Right forelimb (tissue), 1 donor: Measurements from ENCODE around the gene COL25A1.
"Not testable (repeated sequence)": the region's sequence is repeated elsewhere in the genome, so short reads cannot be mapped to it uniquely, and the experiment has no call there.

Experiments
- DNase-seq: peaks from one replicate; pipeline ENCODE4 v3.0.0-alpha.2; 2018

COL25A1 gene

DNA sequence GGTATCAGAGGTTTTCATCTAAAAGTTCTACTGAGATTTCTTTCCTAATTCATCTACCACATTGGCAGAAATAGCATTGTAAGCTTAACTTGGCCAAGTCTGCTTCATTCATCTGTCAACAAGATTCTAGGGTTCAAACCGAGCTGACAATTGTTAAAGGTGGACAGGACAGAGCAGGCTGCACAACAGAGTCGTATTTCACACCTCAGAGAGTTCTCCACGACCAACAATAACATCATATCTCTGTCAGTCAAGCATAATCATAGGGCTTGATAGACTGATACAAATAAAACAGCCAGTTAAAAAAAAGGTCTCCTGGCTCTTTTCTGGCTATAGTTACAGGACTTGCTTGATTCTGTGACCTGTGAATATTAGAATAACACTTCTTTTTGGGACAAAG lies 259.2 kb downstream of the COL25A1 start:
- DNase-seq: no peak

DNA sequence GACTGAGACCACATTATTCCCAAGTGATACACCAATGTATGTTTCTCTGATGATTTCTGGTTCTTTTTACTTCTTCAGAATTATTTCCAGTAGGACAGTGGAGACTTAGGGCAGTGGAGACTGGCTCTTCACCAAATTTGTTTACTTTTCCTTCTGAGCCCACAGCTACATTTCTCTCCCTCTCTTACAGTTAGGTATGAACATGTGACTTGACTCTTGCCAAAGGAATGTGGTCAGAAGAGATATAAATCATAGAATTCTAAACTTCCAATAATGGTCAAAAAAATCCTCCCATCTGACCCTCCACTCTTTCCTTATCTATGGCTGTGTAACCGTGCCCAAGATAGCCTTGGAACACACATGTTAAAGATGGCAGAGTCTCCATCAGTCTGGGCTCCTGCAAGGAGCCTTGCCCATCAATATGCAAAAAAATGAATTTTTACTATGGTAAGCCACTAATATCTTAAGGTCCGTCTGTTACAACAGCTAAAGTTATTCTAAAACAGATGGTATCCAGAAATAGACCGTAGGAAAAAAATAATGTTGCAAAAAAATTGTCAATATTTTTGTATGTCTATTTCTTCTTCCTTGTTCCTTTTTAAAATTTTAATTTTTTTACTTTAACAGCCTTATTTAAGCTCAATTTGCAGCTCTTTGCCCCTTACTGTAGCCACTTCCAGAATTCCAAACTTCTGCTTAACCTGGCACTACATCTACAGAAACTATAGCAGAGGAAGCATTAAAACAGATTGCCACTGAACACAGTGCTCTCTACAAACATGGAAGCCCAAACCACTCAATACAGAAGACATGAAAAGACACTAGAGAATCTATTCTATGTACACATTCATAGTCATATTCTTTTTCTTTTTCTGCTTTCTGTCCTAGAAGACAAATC lies 260.7 kb downstream of the COL25A1 start:
- DNase-seq: no peak

DNA sequence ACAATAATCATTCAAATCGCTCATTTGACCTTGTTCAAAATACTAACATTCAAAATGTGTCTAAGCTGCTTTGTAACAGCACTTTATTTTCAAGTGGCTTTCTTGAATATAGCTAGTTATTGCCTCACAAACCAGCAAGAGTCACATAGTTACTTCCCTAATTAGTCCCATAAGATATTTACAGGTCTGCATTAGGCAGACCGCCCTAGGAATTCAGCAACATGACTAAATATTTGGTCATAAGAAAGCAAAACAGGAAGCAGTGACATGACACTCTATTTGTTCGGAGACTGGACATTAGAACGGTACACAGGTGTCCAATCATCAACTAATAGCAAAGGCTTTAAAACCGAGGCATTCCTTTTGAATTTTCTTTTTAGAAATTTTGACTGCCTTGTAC lies 262.0 kb downstream of the COL25A1 start:
- no peak for DNase-seq

DNA sequence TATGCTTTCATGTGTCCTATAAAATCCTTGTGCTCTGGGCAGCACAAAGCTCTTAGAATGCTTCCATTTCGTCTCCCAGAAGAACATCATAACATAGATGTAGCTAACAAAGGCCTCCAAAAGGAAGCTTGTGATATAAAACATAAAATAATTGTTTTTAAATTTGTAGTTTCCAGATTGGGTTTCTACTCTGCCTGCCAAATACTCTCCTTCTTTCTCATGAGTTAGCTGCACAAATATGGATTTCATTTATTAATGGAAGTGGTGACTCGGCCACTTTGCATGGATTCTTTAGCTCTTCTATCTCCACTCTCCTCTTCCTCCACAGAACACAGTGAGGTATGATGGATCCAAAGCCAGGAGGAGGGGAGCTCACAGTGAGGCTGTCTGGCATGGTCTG lies 265.4 kb downstream of the COL25A1 start:
- DNase-seq: no peak

DNA sequence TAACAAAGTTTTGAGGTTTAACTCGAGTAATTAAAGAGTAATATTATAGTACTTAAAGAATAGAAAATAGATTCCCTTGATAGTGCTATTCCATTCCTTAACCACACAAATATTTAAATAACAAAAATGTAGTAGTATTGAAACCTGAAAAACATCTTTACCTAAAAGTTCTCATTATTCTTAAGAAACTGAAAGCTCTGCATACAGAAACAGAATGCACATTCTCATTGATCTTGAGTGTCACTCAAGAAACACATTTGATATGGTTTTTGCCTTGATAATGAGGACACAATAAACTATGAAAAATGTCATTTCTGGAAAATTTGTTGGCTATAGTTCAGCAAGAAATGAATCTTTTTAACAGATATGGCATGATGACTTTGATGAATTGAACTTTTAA lies 268.5 kb downstream of the COL25A1 start:
- no peak for DNase-seq

DNA sequence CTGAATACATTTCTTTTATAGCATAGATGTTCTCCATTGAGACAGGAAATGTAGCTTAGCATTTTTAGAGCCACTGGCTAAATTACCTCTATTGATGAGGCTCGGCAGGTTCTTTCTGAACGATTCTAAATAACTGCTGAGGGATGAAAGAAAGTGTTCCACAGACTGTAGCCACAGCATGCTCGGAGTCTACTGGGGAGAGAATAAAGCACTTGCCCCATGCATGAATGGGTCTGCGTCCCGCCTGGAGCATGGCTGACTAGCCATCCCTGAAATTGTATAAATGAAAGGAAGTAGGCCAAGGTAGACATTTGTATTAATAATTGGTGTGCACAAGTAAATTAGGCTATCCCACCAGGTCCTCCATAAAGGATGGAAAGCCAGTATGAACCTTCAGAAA lies 269.8 kb downstream of the COL25A1 start:
- no peak for DNase-seq

DNA sequence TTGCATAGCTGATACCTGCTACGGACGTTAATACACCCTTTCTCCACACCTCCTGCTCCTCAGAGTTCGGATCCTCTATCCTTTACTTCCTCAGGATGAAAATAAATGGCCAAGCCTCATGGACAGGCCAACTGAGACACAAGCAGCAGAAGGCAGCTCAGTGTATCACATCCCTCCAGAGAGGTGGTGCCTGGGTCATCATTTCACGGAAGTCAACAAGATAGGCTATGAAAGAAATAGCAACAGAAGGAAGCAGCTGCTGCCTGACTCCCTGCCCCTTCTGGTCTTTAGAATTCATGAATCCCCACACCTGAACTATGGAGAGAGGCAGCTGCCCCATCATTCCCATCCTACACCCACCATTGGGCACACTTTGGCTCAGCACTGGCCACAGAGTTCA lies 272.5 kb downstream of the COL25A1 start:
- DNase-seq: no peak

DNA sequence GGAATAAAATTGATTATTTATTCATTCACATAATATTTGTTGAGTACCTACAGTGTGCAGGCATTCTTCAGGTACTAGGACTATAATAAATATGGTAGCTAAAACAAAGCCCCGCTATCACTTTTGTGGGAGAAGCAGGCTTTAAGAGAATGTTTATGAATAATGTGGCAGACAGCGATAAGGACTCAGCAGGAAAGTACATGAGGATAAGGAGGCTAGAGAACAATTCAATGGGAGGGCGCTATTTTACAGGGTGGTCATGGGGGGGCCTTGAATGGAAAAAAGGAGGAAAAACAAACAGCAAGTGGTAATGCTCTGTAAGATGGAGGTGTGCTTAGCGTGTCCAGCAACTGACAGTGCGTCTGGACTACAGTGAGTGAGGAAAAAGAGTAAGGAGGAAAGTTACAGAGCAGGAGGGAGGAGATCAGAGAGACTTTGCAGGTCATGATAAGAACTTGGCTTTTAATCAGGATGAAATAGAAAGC lies 275.4 kb downstream of the COL25A1 start:
- DNase-seq: no peak

DNA sequence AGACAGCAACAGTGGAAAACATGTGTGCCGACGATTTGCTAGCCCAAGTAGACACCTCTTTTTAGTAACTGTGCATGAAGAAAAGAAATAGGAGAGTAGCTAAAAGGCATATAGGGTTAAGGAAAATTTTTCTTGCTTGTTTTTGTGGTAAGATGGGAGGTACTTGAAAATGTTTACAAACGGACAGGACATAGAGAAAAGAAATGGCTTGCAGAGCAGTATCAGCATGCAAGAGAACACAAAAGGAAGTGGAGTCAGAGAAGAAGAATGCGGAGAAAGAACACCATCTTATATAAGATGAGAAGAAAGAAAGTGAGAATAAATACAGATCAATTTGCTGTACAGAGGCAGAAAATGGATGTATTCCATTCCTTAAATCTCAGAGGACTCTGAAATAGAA lies 275.9 kb downstream of the COL25A1 start:
- no peak for DNase-seq

DNA sequence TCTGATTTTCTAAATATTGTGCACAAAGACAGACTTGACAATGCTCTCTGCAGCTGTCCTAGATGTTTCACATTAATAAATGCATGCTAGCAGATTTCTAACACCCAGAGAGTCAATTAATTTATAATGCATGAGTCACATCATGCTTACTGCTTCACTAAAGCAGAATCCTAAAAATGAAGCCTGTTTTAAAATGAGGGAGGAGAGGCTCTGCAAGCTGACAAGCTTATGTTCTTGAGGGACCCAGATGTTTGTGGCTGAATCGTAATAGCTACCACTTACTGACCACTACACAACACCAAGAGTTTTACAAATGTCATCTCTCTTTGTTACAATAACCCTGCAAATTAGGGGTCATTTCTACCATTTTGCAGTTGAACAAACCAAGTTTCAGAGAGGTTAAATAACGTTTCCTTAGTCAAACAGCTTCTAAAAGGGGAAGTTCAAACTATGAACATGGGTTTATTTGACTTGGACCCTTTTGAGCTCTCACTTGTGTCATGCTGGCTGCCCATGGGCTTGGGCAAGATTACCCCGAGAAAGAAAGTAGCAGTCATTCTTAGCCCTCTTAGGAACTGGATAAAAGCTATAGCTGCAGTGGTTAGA lies 276.9 kb downstream of the COL25A1 start:
- no peak for DNase-seq

DNA sequence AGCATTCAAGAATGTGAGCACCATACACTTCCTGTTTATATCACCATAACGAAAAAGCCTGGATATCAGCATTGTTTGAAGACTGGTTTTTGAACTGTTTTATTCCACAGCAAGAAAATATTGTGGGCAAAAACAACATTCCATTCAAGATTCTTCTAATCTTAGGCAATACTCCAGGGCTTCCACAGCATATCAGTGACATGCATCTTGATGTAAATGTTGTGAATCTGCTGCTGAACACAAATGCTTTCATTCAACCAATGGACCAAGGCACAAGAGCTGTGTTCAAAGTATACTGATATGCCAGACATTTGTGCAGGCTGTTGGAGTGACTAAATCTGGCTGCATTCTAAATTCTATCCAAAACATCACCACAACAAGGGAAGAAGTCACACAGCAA lies 279.5 kb downstream of the COL25A1 start:
- DNase-seq: no peak

DNA sequence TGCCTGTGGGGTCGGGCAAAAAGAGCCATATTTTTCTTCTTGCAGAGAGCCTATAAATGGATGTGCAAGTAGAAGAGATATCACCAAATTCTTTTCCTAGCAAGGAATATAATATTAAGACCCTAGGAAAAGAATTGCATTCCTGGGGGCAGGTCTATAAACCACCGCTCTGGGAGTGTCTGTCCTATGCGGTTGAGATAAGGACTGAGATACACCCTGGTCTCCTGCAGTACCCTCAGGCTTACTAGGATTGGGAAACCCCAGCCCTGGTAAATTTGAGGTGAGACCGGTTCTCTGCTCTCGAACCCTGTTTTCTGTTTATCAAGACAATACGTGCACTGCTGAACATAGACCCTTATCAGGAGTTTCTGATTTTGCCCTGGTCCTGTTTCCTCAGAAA lies 280.8 kb downstream of the COL25A1 start:
- DNase-seq: not testable (repeated sequence)

DNA sequence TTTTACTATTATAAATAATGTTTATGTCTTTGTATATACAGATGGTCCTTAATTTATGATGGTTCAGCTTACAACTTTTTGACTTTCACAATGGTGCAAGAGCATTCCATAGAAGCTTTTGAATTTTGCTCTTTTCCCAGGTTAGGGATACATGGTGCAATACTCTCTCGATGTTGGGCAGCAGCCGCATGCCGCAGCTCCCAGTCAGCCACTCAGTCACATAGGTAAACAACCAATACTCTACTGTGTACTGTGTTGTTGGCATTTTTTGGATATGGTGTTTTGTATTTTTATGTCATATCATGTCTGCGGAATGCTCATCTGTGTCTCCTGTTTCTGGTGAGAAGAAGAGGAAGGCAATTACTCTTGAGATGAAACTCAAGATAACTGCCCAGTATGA lies 281.6 kb downstream of the COL25A1 start:
- no peak for DNase-seq

DNA sequence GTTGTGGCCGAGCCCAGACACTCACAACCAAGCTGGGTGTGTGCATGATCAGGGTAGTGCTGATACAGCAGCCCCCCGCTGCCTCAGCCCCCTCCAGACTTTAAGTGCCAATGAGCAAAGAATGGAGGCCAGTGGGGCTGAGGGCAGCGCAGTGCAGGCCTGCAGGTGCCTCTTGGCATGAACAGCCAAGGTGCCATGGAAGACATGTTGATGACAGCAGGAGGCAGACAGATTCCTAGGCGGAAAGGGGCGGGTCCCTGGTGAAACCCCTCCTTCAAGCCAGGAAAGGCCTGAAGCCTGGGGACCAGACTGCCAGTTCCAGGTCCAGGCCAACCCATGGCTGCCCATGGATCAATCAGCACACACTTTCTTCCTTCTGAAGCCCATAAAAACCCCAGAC lies 286.3 kb downstream of the COL25A1 start:
- DNase-seq: no peak

DNA sequence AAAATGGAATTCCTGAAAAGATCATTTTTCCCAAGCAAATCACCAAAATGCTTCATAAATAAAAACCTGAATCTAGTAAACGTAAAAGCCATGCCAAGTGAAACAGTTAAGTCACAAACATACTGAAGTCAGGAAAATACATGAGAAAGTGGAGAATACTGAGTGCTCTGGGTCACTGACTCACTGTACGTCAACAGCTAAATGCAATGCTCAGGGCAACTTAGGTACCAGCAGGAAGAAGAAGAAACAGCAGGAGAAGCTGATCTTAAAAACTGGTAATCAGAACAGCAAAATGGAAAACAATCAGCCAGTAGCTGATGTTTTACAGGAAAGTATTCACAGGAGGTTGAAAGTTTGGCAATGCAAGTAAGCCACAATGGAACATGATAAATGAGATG lies 287.0 kb downstream of the COL25A1 start:
- DNase-seq: no peak

DNA sequence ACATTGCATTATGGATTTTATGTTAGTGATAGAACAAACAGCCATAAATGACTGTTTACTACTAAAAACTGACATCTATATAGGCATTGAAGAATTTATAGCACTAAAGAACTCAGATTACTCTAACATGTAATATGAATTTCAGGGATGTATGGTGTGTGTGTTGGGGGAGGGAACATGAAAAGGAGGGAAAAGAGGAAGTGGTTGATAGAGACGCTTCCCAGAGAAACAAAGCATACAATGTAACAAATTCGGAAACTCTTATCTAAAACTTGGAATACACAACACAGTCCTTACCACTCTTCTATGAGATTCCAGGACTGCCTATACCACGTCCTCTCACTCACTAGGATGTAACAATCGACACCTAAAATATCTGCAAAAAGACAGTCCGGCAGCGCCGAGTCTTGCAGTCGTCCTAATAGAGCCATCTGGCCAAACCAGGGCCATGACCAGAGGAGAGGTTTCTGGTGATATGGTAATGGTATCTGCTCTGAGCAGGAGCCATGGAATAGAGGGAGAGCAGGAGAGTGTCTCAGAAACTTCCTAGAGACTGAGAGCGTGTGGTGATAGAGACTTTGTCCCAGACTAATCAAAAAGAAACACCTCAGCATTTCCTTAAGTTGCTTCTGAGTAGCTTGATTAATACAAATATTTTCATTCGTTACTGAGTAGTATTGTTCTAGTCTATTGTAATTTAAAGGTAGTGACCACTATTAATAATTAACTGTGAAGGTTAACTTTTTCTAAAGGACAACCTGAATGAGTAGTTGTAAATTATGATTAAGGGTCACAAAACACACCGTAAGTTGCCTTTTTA lies 287.7 kb downstream of the COL25A1 start:
- DNase-seq: no peak

DNA sequence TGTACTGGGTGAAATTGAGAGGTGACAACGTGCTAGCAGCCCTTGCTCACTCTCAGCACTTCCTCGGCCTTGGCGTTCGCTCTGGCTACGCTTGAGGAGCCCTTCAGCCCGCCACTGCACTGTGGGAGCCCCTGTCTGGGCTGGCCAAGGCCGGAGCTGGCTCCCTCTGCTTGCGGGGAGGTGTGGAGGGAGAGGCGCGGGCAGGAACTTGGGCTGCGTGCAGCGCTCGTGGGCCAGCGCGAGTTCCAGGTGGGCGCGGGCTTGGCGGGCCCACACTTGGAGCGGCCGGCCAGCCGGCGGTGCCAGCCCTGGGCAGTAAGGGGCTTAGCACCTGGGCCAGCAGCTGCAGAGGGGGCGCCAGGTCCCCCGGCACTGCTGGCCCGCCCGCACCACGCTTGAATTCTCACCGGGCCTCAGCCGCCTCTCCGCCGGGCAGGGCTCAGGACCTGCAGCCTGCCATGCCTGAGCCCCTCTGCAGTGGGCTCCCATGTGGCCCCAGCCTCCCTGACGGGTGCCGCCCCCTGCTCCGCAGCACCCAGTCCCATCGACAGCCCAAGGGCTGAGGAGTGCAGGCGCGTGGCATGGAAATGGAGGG lies 290.1 kb downstream of the COL25A1 start:
- DNase-seq: no peak

DNA sequence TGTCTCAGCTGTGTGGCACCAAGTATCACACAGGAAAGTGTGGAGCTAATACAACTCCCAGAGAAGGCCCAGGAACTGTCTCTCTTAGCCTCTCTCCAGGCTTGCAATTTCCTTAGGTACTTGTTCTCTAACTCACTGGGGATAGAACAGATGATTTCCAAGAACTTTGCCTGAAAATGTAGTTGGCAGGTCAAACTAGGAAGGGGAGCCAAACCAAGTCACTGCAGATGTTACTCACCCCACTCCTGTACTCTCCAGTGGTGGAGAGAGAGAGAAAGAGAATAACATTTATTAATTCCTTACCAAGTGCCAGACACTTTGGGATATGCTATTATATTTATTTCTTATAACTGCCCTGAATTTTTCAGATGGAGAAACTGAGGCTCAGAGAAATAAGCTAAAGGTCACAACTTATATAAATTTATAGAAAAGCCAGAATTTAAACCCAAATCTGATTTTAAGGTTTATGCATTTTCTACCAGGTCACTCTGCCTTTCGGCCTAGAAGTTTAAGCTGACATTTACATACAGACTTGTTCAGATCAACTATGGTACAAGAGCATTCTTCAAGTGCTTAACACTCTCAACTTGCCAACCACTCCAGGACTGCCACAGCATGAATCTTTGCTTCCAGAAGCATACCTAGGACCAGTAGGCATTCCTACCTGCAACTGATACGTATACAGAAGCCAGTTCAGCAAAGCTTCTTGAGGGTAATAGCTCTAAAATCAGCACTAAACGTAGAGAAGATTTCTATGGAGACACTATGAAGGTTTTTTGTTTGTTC lies 291.0 kb downstream of the COL25A1 start:
- no peak for DNase-seq

DNA sequence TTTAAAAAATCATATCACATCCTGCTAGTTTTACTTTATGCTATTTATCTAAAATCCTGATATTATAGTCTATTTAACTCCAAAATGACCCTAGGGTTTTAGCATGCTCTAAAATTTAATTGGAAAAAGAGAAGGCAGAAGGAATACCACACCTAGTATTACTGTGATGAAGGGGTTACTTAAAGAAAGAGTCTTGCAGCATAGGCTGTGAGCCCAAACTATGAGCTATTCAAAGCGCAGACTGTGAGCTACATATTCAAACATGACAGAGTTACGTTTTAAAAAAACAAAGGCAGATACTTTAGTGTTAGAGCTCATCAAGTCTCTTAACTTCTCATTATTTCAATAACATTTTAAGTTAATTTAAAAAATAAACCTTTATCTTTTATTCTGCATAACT lies 291.9 kb downstream of the COL25A1 start:
- DNase-seq: no peak

DNA sequence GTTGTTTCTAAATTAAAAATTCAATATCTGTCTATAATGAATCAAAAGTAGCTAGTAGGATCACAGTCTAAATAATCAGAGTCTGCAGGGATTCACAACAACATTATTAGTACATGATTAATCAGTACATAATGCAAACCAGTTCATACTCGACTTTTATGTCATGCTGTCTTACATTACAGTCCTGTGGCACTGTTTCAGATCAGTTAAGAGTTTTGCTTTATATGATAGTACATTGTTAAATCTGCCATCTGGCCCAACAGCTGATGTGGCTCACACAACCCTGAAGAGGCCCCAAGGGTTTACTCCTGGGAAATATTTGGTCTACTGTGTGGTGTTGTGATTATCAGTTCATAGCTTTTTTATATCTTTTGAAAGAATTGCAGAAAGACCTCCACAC lies 292.5 kb downstream of the COL25A1 start:
- DNase-seq: no peak

DNA sequence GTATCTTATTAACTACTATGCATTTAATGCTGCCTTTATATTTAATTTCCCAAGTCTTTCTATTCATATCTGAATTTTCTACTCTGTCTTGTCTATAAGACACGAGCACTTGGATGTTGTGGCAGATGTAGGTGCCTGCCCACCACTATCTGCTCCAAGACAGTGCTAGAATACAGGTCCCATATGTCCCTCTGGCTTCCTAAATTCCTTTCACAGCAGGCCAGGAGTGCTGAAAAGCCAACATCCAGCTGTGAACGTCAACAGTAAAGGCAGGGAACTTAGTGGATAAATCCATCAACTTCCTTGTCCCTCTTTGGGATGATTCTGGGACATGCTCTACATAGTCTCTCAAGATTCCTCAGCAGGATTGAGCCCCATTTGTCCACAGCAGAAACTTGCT lies 294.5 kb downstream of the COL25A1 start:
- DNase-seq: no peak

DNA sequence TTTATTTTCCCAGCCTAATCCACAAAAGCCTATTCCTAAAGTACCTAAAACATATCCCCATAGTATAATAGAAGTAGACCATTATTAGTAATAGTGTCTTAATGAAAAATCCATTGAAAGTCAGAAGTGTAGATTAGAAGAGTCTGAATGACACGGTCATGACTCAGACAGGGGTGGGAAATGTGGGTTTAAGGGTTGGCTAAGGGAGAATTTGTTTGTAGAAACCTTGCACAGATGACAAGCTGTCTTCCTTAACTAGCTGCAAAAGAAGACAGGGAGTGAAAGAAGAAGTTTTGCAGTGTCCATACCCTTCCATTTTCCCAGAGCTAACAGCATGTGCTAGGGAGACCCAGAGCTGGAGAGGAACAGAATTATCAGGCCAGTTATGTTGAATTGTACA lies 296.9 kb downstream of the COL25A1 start:
- DNase-seq: no peak
